HG02588 (cell line): ENCODE data around the gene DRG2.

Source experiments
- ATAC-seq: cut with Tn5 transposase; IDR thresholded peaks from one replicate; pipeline ENCODE4 v1.9.1; 2021; ENCODE audit warnings: mild to moderate bottlenecking, moderate library complexity; ENCODE audit not compliant: unreplicated experiment

The DRG2 gene

GRCh38 chr17:18141210-18141803 is 53.6 kb downstream of the DRG2 start:
- no peak for ATAC-seq

GRCh38 chr17:18142417-18142816 is 54.7 kb downstream of the DRG2 start:
- ATAC-seq: no peak

GRCh38 chr17:18143044-18143936 is 55.5 kb downstream of the DRG2 start:
- ATAC-seq: no peak

- ATAC-seq: no peak
Measured at GRCh38 chr17:18144261-18144660, 56.5 kb downstream of the DRG2 start.

- ATAC-seq: no peak
Measured at GRCh38 chr17:18144855-18145254, 57.1 kb downstream of the DRG2 start.

GRCh38 chr17:18145811-18146210 is 58.1 kb downstream of the DRG2 start:
- ATAC-seq: no peak

GRCh38 chr17:18146259-18146658 is 58.5 kb downstream of the DRG2 start:
- no peak for ATAC-seq

GRCh38 chr17:18146980-18147379 is 59.2 kb downstream of the DRG2 start:
- ATAC-seq: no peak

GRCh38 chr17:18148586-18148985 is 60.8 kb downstream of the DRG2 start:
- no peak for ATAC-seq

GRCh38 chr17:18151290-18151689 is 63.5 kb downstream of the DRG2 start:
- no peak for ATAC-seq

GRCh38 chr17:18155179-18155578 is 67.4 kb downstream of the DRG2 start:
- ATAC-seq: no peak

GRCh38 chr17:18156171-18156975 is 68.6 kb downstream of the DRG2 start:
- ATAC-seq: no peak

GRCh38 chr17:18156976-18157280 is 69.2 kb downstream of the DRG2 start:
- ATAC-seq: no peak
